ENCODE measurements around the gene C19orf33.

DNA sequence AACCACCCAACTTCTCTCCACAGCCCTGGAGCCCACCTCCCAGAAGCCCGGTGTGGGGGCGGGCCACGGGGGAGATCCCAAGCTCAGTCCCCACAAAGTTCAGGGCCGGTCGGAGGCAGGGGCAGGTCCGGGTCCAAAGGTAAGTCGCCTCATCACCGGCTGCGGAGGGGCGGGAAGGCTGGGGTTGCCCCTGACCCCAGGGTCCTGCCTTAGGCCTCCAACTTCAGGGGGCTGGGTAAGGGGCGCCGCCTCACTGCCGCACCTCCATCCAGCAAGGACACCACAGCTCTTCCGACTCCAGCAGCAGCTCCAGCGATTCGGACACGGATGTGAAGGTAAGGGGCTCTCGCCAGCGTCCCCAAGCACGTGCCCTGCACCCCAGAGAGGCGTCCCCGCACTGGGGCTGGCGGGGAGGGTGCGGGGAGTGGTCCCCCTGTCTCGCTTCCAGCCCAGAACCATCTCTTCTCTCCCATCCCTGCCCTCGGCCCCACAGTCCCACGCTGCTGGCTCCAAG, 358 bp downstream of the C19orf33 start:
- TF ChIP-seq EZH2 (IDR thresholded peaks at IDR 0.05) (no peak), POLR2AphosphoS5 (IDR thresholded peaks at IDR 0.05; ENCODE audit: borderline replicate concordance, low read depth, low read length) (no peak), FOXP2 (optimal IDR thresholded peaks at IDR 0.05; ENCODE audit: control extremely low read depth, extremely low read length, insufficient read depth) (no peak)

All from SK-N-MC (cell line).